Fibroblast of pulmonary artery (primary cell): Measurements from ENCODE around the gene KCTD3.

Experiments
- DNase-seq: peaks from one replicate; pipeline ENCODE4 v3.0.0-alpha.2; 2010; ENCODE audit warnings: low read depth
- H3K4me3 ChIP-seq: replicated peaks from 2 replicates; pipeline ENCODE4 v1.5.1; 2011; ENCODE audit warnings: low read depth, mild to moderate bottlenecking, control low read depth, low read length, moderate library complexity
- CTCF ChIP-seq: IDR thresholded peaks from 2 replicates; pipeline ENCODE4 v1.5.1; 2011; ENCODE audit warnings: mild to moderate bottlenecking, control low read depth, low read length, inconsistent platforms; ENCODE audit errors: missing control alignments

KCTD3 gene

DNA sequence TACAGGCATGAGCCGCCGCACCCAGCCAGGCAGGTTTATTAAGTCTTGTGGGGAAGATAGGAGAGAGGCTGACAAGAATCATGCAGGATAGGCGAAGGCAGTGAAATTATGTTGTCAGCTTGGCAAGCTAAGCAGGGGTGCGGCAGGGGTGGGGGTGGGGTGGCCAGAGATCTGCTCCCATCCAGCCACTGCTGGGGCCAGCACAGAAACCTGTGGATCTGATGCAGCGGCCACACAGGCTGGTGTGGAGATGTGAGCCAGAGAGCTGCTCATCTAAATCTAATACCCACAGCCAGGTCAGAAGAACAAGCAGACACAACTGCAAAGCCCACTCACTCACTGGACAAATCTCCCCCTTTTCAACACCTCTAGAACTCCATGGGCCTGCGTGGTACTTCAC, 68.7 kb downstream of the KCTD3 start:
- H3K4me3 ChIP-seq, result no peak overlapping the region
- TF ChIP-seq CTCF, result no peak
- DNase-seq, result no peak

- H3K4me3 ChIP-seq, result no peak overlapping the region
- DNase-seq, result peak; percentile 53
- TF ChIP-seq CTCF, result no peak
These were observed 69.3 kb downstream of the KCTD3 start for GRCh38 chr1:215636258-215636965.

GRCh38 chr1:215637041-215637573, 70.0 kb downstream of the KCTD3 start:
- TF ChIP-seq CTCF, result no peak
- no peak overlapping the region for H3K4me3 ChIP-seq
- peak; percentile 55 for DNase-seq

DNA sequence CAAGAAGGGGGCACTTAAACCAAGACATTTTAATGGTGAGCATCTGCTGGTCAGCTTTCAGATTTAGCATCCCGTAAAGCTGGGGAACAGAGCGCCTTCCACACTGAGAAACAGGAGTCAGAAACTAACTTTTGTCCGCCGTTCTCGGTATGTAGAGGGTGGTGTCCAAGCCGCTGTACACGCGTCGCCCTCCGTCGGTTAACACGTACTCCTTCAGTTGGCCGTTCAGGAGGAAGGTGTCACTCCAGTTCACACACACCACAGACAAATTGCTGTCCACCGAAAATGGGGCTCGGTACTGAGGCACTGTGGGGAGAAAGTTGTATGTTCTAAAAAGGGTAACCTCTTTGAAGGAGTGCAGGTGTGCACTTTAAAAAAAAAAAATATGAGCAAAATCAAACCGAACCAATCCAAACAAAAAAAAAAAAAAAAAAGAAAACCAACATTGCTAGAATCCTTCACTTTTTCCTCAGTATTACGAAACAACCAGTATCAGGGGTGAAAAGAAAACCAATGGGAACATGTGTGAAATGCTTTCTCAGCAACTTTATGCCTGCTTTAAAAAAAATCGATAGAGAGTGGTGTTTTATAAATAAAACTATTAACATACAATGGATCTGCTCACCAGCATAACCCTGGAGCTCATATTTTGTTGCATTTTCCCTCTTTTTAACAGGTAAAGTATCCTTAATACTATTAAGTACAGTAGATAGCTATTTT, 73.5 kb downstream of the KCTD3 start:
- DNase-seq, result no peak
- no peak for TF ChIP-seq CTCF
- no peak overlapping the region for H3K4me3 ChIP-seq

GRCh38 chr1:215643592-215644321, 76.7 kb downstream of the KCTD3 start:
- no peak overlapping the region for H3K4me3 ChIP-seq
- DNase-seq, result no peak
- TF ChIP-seq CTCF, result no peak

DNA sequence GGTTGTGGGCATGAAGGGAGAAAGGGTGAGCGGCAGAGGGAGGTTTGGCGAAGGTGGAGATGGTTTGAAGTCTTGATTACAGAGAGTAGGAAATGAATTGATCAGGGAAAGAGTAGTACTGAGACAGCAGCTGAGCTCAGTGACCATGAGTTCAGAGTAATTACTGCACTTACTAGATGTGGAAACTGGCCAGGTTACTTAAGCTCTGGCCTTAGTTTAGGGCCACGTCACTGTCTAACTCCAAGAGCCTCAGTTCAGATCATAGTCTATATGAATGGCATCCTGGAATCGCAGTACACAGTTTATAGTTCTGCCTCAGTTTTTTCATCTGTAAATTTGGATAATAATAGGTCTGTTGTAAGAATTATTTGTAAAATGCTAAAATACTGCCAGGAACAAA, 78.1 kb downstream of the KCTD3 start:
- no peak for DNase-seq
- H3K4me3 ChIP-seq, result no peak overlapping the region
- TF ChIP-seq CTCF, result no peak
